ENCODE measurements around the gene ZBP1. TPM values are rescaled to one million over a fixed set of nuclear protein-coding genes. Genes with fewer than 3 reads are reported as not detected.

The ZBP1 gene
- total RNA-seq, 4 donors from 2014 or later: 0.78 to 3.6 TPM; not detected in 2

DNA sequence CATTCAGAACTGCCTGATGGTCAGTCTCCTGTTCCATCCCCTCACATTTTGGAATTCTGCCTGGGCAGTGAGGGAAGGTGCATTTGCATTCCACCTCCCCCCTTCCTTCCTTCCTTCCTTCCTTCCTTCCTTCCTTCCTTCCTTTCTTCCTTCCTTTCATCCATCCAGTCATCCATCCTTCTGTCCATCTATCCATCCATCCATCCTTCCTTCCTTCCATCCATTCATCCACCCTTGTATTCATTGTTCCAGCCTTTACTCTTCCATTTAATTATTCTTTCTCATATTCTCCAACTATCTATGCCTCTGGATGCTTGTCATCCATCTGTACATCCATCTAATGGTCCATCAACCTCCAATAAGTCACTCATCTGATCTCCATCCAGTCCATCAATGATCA, 45.3 kb downstream of the ZBP1 start:
- Histone ChIP-seq H3K36me3 (no peaks in the 10 kb centered on the region), H3K27me3 (peaks cover 0 to 36% of the 10 kb centered on the region in 2 donors), H3K9me3 (no peaks in the 10 kb centered on the region), H3K4me3 (no peak overlapping the region), H3K27ac (no peak overlapping the region), H3K4me1 (peaks cover 0 to 16% (median 1%) of the 10 kb centered on the region in 4 donors)
- no peak for DNase-seq (ENCODE audit: low spot score in 2 of 2)
- no peak for TF ChIP-seq POLR2A (IDR thresholded peaks at IDR 0.05)
- TF ChIP-seq, protein P1, sequence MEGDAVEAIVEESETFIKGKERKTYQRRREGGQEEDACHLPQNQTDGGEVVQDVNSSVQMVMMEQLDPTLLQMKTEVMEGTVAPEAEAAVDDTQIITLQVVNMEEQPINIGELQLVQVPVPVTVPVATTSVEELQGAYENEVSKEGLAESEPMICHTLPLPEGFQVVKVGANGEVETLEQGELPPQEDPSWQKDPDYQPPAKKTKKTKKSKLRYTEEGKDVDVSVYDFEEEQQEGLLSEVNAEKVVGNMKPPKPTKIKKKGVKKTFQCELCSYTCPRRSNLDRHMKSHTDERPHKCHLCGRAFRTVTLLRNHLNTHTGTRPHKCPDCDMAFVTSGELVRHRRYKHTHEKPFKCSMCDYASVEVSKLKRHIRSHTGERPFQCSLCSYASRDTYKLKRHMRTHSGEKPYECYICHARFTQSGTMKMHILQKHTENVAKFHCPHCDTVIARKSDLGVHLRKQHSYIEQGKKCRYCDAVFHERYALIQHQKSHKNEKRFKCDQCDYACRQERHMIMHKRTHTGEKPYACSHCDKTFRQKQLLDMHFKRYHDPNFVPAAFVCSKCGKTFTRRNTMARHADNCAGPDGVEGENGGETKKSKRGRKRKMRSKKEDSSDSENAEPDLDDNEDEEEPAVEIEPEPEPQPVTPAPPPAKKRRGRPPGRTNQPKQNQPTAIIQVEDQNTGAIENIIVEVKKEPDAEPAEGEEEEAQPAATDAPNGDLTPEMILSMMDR (IDR thresholded peaks at IDR 0.05): no peak
- TF ChIP-seq EP300 (IDR thresholded peaks at IDR 0.05): no peak

DNA sequence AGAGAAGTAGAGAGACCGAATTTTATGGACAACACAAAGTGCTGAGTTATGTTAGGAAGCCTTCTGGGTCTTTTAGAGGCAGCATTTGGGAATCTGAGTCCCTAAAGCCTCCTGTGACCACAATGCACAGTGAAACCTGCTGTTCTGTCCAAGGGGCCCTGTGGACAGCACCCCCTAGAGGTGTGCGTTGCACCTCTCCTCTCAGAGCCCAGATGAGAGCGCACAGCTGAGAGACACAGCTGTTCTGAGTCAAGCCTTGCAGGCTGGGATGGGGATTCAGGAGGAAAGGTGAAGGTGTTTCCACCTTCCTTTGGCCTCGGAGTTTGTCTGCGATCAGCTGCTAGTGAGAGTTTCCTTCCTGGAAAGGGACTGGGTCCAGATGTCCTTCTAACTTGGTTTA, 46.3 kb downstream of the ZBP1 start:
- peaks cover 0 to 15% (median 1%) of the 10 kb centered on the region in 4 donors for H3K4me1 ChIP-seq
- DNase-seq (ENCODE audit: low spot score in 2 of 2): no peak
- 56 to 68% methylated on average over 5 of the region's 5 CpGs for WGBS, 2 donors
- H3K27ac ChIP-seq: no peak overlapping the region
- peaks cover 0 to 25% of the 10 kb centered on the region in 2 donors for H3K27me3 ChIP-seq
- H3K4me3 ChIP-seq: no peak overlapping the region
- H3K36me3 ChIP-seq: no peaks in the 10 kb centered on the region
- no peaks in the 10 kb centered on the region for H3K9me3 ChIP-seq
- TF ChIP-seq EP300 (IDR thresholded peaks at IDR 0.05): no peak
- TF ChIP-seq POLR2A (IDR thresholded peaks at IDR 0.05): no peak
- TF ChIP-seq, protein P1 (IDR thresholded peaks at IDR 0.05): no peak

DNA sequence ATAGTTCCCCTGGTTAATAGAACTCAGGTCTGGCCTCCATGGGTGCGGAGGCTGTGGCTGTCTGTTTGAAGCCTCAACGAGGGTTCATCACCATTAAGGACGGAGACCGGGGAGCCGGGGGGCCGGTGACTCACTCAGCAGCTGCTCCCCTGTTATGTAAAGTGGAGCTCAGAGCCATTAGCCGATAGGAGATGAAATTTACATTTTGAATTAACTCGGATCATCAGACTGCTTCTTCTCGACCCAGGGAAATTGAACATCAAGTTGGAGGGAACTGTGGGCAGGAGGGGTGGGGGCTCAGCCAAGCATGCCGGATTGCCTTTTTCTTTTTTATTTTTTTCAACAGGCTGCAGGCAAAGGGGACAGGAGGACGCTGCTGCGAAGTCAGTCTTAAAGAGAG, 47.0 kb downstream of the ZBP1 start:
- 64 to 72% methylated on average over 12 of the region's 12 CpGs for WGBS, 2 donors
- no peak for TF ChIP-seq POLR2A (IDR thresholded peaks at IDR 0.05)
- TF ChIP-seq, protein P1 (IDR thresholded peaks at IDR 0.05): no peak
- TF ChIP-seq EP300 (IDR thresholded peaks at IDR 0.05): no peak
- H3K4me1 ChIP-seq: peaks cover 0 to 15% (median 1%) of the 10 kb centered on the region in 4 donors

DNA sequence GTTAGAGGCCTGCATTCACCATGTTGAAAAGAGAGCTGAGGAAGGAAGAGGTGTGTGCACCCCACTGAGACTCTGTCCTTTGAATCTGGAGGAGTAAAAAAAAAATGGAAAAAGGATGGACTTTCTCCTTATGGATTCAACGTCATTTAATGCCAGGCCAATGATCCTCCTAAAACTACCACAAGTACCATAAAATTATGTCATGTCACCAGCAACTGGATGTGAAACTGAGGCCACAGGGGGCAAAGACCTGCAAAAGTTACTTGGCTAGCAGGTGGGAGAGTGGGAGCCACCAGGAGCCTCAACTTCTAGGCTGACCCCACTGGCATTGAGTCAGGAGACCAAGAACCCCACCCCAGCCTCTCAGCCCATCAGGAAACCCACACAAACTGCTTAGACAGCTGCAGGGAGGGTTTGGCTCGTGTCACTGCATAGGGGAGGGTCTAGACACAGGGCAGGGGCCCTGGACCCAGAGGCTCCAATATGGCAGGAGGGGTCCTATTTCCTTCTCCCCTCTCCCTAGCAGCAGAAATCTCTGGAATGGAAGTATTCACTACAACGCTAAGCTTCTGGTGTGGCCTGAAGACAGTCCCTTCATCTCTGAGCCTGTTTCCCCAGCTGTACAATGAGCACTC, 48.3 kb downstream of the ZBP1 start:
- no peak overlapping the region for H3K27ac ChIP-seq
- no peaks in the 10 kb centered on the region for H3K9me3 ChIP-seq
- peaks cover 0 to 25% of the 10 kb centered on the region in 2 donors for H3K27me3 ChIP-seq
- TF ChIP-seq POLR2A (IDR thresholded peaks at IDR 0.05): no peak
- TF ChIP-seq EP300 (IDR thresholded peaks at IDR 0.05): no peak
- TF ChIP-seq, protein P1 (IDR thresholded peaks at IDR 0.05): no peak
- H3K4me3 ChIP-seq: no peak overlapping the region
- no peak for DNase-seq (ENCODE audit: low spot score in 2 of 2)
- H3K4me1 ChIP-seq: peaks cover 0 to 15% (median 1%) of the 10 kb centered on the region in 4 donors
- 91 to 92% methylated on average over 3 of the region's 3 CpGs for WGBS, 2 donors
- H3K36me3 ChIP-seq: no peaks in the 10 kb centered on the region

More for the DNA sequence above, 47.0 kb downstream of the ZBP1 start:
- Histone ChIP-seq H3K27ac (no peak overlapping the region), H3K9me3 (no peaks in the 10 kb centered on the region), H3K4me3 (no peak overlapping the region), H3K27me3 (peaks cover 0 to 23% of the 10 kb centered on the region in 2 donors), H3K36me3 (no peaks in the 10 kb centered on the region)
- no peak for DNase-seq (ENCODE audit: low spot score in 2 of 2)

DNA sequence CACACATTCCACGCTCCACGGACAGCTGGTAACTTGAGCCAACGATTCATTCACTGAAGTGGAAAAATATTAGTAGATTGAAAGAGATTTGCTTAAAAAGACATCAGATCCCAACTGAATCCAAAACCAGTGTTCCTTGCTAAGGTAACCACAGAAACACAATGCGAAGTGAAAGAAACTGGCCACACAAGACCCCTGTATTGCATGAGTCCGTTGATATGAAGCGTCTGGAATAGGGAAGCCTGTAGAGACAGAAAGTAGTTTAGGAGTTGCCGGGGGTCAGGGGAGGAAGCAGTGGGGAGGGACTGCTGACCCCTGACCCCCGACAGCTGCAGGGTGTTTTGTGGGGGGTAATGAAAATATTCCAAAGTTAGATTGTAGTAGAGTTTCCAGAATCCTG, 49.3 kb downstream of the ZBP1 start:
- no peak for DNase-seq (ENCODE audit: low spot score in 2 of 2)
- 42 to 45% methylated on average over 8 of the region's 8 CpGs for WGBS, 2 donors
- peaks cover 0 to 15% (median 1%) of the 10 kb centered on the region in 4 donors for H3K4me1 ChIP-seq
- no peaks in the 10 kb centered on the region for H3K9me3 ChIP-seq
- peaks cover 0 to 22% of the 10 kb centered on the region in 2 donors for H3K27me3 ChIP-seq
- TF ChIP-seq EP300 (IDR thresholded peaks at IDR 0.05) (no peak), POLR2A (IDR thresholded peaks at IDR 0.05) (no peak)
- TF ChIP-seq, protein P1 (IDR thresholded peaks at IDR 0.05): no peak
- no peak overlapping the region for H3K4me3 ChIP-seq
- no peaks in the 10 kb centered on the region for H3K36me3 ChIP-seq
- peak overlapping the region in 1 of 4 donors; percentile 15 for H3K27ac ChIP-seq
